HCT116 (cell line): ENCODE results near the gene TCEANC2. TPM values are rescaled to one million over a fixed set of nuclear protein-coding genes. Genes with fewer than 3 reads are reported as not detected.
A peak's percentile ranks its signal among the peaks of the same experiment; 100 is the strongest.
"Not testable (repeated sequence)": the region's sequence is repeated elsewhere in the genome, so short reads cannot be mapped to it uniquely, and the experiment has no call there.

Experiments
- ATAC-seq: fragments of 200-7000 bp; cut with Tn5 transposase; 2 replicates; pipeline ENCODE4 v1.9.1; 2020; ENCODE audit warnings: mild to moderate bottlenecking, moderate library complexity
- BruUV-seq: library from RNA; stranded (reverse); fragments of 400-500 nt; replicated peaks from 2 replicates; lab custom pipeline; 2021; lab: Mats Ljungman, UMichigan
- CTCF ChIA-PET: fragments of 300-600 bp; sonication (Branson Sonifier 250); formaldehyde crosslinking; loops from one replicate; lab custom pipeline; 2021; ENCODE audit warnings: antibody characterized with exemption; lab: Charles Lee
- POLR2A ChIA-PET: fragments of 300-600, 350-600 bp; sonication (Branson Sonifier 250); formaldehyde crosslinking; loops from one replicate; lab custom pipeline; 2021; ENCODE audit warnings: antibody characterized with exemption; lab: Charles Lee
- RAD21 ChIA-PET, 2 experiments: fragments of 300-600 bp; sonication (Branson Sonifier 250); formaldehyde crosslinking; loops; one replicate each; lab custom pipeline; 2023; ENCODE audit warnings: low total read pairs in 2 of 2; ENCODE audit not compliant: uncharacterized antibody in 2 of 2, unreplicated experiment in 2 of 2, low non-redundant PET in 1 of 2; lab: Charles Lee
- DNase-seq: peaks from one replicate; pipeline ENCODE4 v3.0.0-alpha.2; 2010; ENCODE audit warnings: low read depth, low spot score
- H2AFZ ChIP-seq: fragments of 200-600 bp; shearing (Covaris generic), sonication (generic); 2 replicates; pipeline ENCODE4 v1.6.1; 2017; ENCODE audit warnings: low read depth, mixed run types, mixed read lengths, antibody characterized with exemption, low read length; ENCODE audit not compliant: poor library complexity, severe bottlenecking
- H3K27ac ChIP-seq: 2 replicates; pipeline ENCODE4 v1.5.1; 2012; ENCODE audit warnings: low read depth, low read length
- H3K27me3 ChIP-seq: fragments of 200-600 bp; sonication (generic); 2 replicates; pipeline ENCODE4 v1.6.1; 2016; ENCODE audit warnings: mixed run types, low read length, mixed read lengths; ENCODE audit not compliant: insufficient read depth
- H3K36me3 ChIP-seq, 2 experiments: fragments of 200-500 bp in 1 of 2; fragments of 200-600 bp in 1 of 2; sonication (Bioruptor generic) in 1 of 2; sonication (generic) in 1 of 2; 2 replicates each; pipeline versions ENCODE4 v1.5.1 to v1.6.1; 2014 to 2016; ENCODE audit warnings: low read length in 2 of 2, inconsistent platforms in 1 of 2, mixed read lengths in 1 of 2, mixed run types in 1 of 2; ENCODE audit not compliant: insufficient read depth in 2 of 2, control insufficient read depth in 1 of 2
- H3K4me1 ChIP-seq, 2 experiments: fragments of 200-600 bp in 1 of 2; sonication (generic) in 1 of 2; 2 replicates each; pipeline versions ENCODE4 v1.5.1 to v1.6.1; 2012 to 2017; ENCODE audit warnings: low read length in 2 of 2, inconsistent platforms in 1 of 2, mild to moderate bottlenecking in 1 of 2, mixed read lengths in 1 of 2, mixed run types in 1 of 2, moderate library complexity in 1 of 2; ENCODE audit not compliant: insufficient read depth in 2 of 2, control insufficient read depth in 1 of 2
- H3K4me2 ChIP-seq: fragments of 200-600 bp; sonication (generic); 2 replicates; pipeline ENCODE4 v1.6.1; 2017; ENCODE audit warnings: mixed run types, low read length, mixed read lengths
- H3K4me3 ChIP-seq, 2 experiments: fragments of 200-600 bp in 1 of 2; sonication (generic) in 1 of 2; replicated peaks in 1 of 2; 2 replicates each; pipeline ENCODE4 v1.5.1; 2011 to 2016; ENCODE audit warnings: low read length in 2 of 2, control low read depth in 1 of 2, low read depth in 1 of 2, mild to moderate bottlenecking in 1 of 2, mixed read lengths in 1 of 2, mixed run types in 1 of 2
- H3K79me2 ChIP-seq: fragments of 200-600 bp; sonication (generic); 2 replicates; pipeline ENCODE4 v1.6.1; 2017; ENCODE audit warnings: mild to moderate bottlenecking, mixed run types, low read length, moderate library complexity, mixed read lengths; ENCODE audit not compliant: insufficient read depth
- H3K9ac ChIP-seq: fragments of 200-600 bp; sonication (generic); 2 replicates; pipeline ENCODE4 v1.6.1; 2016; ENCODE audit warnings: low read length, mixed read lengths
- H3K9me2 ChIP-seq: fragments of 200-600 bp; sonication (generic), shearing (Covaris generic); 2 replicates; pipeline ENCODE4 v1.6.1; 2017; ENCODE audit warnings: mixed run types, mild to moderate bottlenecking, moderate library complexity; ENCODE audit not compliant: insufficient read depth
- H3K9me3 ChIP-seq, 2 experiments: fragments of 200-500 bp in 1 of 2; fragments of 200-600 bp in 1 of 2; sonication (Bioruptor generic) in 1 of 2; sonication (generic) in 1 of 2; 2 replicates each; pipeline ENCODE4 v1.6.1; 2014 to 2017; ENCODE audit warnings: low read length in 2 of 2, mixed read lengths in 2 of 2, inconsistent platforms in 1 of 2, low read depth in 1 of 2, mild to moderate bottlenecking in 1 of 2, mixed run types in 1 of 2, moderate library complexity in 1 of 2; ENCODE audit not compliant: control insufficient read depth in 1 of 2, insufficient read depth in 1 of 2
- H4K20me1 ChIP-seq: fragments of 200-600 bp; sonication (generic), shearing (Covaris generic); 2 replicates; pipeline ENCODE4 v1.6.1; 2017; ENCODE audit warnings: mixed run types, mild to moderate bottlenecking, moderate library complexity; ENCODE audit not compliant: insufficient read depth
- ATF3 ChIP-seq: IDR thresholded peaks from 2 replicates; pipeline ENCODE4 v1.6.1; 2012
- CBX3 ChIP-seq: IDR thresholded peaks from 2 replicates; pipeline ENCODE4 v1.6.1; 2012; ENCODE audit warnings: low read depth
- EGR1 ChIP-seq: IDR thresholded peaks from 2 replicates; pipeline ENCODE4 v1.6.1; 2012; ENCODE audit warnings: low read depth
- EZH2phosphoT487 ChIP-seq: fragments of 200-600 bp; IDR thresholded peaks from 2 replicates; pipeline ENCODE4 v1.6.1; 2018; ENCODE audit warnings: antibody characterized with exemption, borderline replicate concordance
- JUND ChIP-seq: IDR thresholded peaks from 2 replicates; pipeline ENCODE4 v1.6.1; 2012
- MAX ChIP-seq: IDR thresholded peaks from 2 replicates; pipeline ENCODE4 v1.6.1; 2012
- POLR2AphosphoS5 ChIP-seq: IDR thresholded peaks from 2 replicates; pipeline ENCODE4 v1.6.1; 2011; ENCODE audit warnings: mild to moderate bottlenecking, low read depth, low read length, moderate library complexity
- RAD21 ChIP-seq: IDR thresholded peaks from 2 replicates; pipeline ENCODE4 v1.6.1; 2012; ENCODE audit warnings: low read depth, mild to moderate bottlenecking
- REST ChIP-seq: IDR thresholded peaks from 2 replicates; pipeline ENCODE4 v1.6.1; 2012; ENCODE audit warnings: low read depth
- ZNF274 ChIP-seq: fragments of 200-500 bp; sonication (Bioruptor generic); IDR thresholded peaks from 2 replicates; pipeline ENCODE4 v1.6.1; 2014; ENCODE audit warnings: mild to moderate bottlenecking, low read depth, low read length, inconsistent platforms
- intact Hi-C: fragments of 100-400 bp; cut with micrococcal nuclease; formaldehyde crosslinking; loops from 2 replicates; pipeline ENCODE4 v1.10.0; 2022
- total RNA-seq: library from RNA; stranded (reverse); gene quantifications from one replicate; pipeline ENCODE4 v1.2.1, GENCODE V29; 2021; ENCODE audit not compliant: unreplicated experiment
- TF ChIP-seq, protein P1 (sequence below): IDR thresholded peaks from 2 replicates; pipeline ENCODE4 v1.6.1; 2011; ENCODE audit warnings: mild to moderate bottlenecking, low read length, moderate library complexity; ENCODE audit not compliant: insufficient replicate concordance; ENCODE audit errors: extremely low read depth

TCEANC2 gene
- total RNA-seq, 1 experiment from 2014 or later: 5.4 TPM

GRCh38 chr1:54018635-54019034 is 34.8 kb upstream of the TCEANC2 start:
- H3K79me2 ChIP-seq: no peaks in the 10 kb centered on the region
- DNase-seq (no peak), ATAC-seq (no peak)
- H3K36me3 ChIP-seq: no peaks in the 10 kb centered on the region
- no peaks in the 10 kb centered on the region for H3K27me3 ChIP-seq
- peaks cover 36 to 41% of the 10 kb centered on the region in 2 experiments for H3K4me1 ChIP-seq
- intact Hi-C loops: no loop called here
- no peaks in the 10 kb centered on the region for H4K20me1 ChIP-seq
- no peak overlapping the region for H3K27ac ChIP-seq
- ChIA-PET POLR2A (interaction anchor here (0.7 to 1.5 kb wide), 2 partner anchors 34 to 73 kb away, joined by 3 read pairs; partner anchors contain the start of genes IFT25, TCEANC2 and TMEM59), CTCF (no interaction called here), RAD21 (no interaction called here)
- H2AFZ ChIP-seq: peak overlapping the region; percentile 40
- H3K4me3 ChIP-seq: no peak overlapping the region
- no peak overlapping the region for H3K9ac ChIP-seq
- no peaks in the 10 kb centered on the region for H3K9me2 ChIP-seq
- H3K4me2 ChIP-seq: no peak overlapping the region
- TF ChIP-seq REST (no peak), RAD21 (no peak), POLR2AphosphoS5 (no peak), CBX3 (no peak), EZH2phosphoT487 (no peak), EGR1 (no peak), ATF3 (no peak), MAX (no peak), JUND (no peak), ZNF274 (no peak)
- TF ChIP-seq, protein P1, sequence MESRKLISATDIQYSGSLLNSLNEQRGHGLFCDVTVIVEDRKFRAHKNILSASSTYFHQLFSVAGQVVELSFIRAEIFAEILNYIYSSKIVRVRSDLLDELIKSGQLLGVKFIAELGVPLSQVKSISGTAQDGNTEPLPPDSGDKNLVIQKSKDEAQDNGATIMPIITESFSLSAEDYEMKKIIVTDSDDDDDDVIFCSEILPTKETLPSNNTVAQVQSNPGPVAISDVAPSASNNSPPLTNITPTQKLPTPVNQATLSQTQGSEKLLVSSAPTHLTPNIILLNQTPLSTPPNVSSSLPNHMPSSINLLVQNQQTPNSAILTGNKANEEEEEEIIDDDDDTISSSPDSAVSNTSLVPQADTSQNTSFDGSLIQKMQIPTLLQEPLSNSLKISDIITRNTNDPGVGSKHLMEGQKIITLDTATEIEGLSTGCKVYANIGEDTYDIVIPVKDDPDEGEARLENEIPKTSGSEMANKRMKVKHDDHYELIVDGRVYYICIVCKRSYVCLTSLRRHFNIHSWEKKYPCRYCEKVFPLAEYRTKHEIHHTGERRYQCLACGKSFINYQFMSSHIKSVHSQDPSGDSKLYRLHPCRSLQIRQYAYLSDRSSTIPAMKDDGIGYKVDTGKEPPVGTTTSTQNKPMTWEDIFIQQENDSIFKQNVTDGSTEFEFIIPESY: no peak
- H3K9me3 ChIP-seq: no peaks in the 10 kb centered on the region
- no TSS peak for BruUV-seq

DNA sequence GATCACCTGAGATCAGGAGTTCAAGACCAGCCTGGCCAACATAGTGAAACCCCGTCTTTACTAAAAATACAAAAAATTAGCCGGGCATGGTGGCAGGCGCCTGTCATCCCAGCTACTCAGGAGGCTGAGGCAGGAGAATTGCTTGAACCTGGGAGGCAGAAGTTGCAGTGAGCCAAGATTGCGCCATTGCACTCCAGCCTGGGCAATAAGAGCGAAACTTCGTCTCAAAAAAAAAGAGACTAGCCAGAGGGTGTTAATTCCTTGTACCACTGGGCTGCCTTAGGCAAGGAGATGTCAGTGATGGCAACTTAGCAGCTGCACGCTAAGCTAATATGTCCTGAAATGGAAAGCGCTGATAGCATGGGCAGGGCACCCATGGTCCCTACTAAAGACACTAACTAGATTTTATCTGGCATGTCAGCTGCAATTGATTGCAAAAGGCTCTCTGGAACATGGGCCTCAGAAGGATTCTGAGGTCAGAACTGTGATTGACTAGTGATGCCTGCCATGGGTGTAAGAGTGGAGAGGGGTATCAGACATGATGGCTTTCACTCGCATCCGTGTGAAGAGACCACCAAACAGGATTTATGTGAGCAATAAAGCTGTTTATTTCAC is 33.7 kb upstream of the TCEANC2 start:
- H3K27ac ChIP-seq, H3K9me3 ChIP-seq, CTCF ChIA-PET, RAD21 ChIA-PET, intact Hi-C loops, H3K4me2 ChIP-seq, DNase-seq, H3K27me3 ChIP-seq, H4K20me1 ChIP-seq, H2AFZ ChIP-seq, H3K9me2 ChIP-seq, H3K4me3 ChIP-seq, POLR2A ChIA-PET, H3K79me2 ChIP-seq, ATAC-seq, BruUV-seq, H3K36me3 ChIP-seq, H3K9ac ChIP-seq: not testable (repeated sequence)
- peaks cover 36 to 38% of the 10 kb centered on the region in 2 experiments for H3K4me1 ChIP-seq
